Stimulated activated CD4-positive, alpha-beta T cell treated with anti-CD3 and anti-CD28 coated beads, Interleukin-1b, Interleukin-23, amount 100 ng/mL, for 24 hours (primary cell): ENCODE data around the gene CGREF1.
A peak's percentile ranks its signal among the peaks of the same experiment; 100 is the strongest.

ENCODE experiments used
- DNase-seq, 4 experiments: peaks; one replicate each; pipeline ENCODE4 v3.0.0-alpha.2; 2020; ENCODE audit warnings: low read depth in 4 of 4, low spot score in 1 of 4

The CGREF1 gene

DNA sequence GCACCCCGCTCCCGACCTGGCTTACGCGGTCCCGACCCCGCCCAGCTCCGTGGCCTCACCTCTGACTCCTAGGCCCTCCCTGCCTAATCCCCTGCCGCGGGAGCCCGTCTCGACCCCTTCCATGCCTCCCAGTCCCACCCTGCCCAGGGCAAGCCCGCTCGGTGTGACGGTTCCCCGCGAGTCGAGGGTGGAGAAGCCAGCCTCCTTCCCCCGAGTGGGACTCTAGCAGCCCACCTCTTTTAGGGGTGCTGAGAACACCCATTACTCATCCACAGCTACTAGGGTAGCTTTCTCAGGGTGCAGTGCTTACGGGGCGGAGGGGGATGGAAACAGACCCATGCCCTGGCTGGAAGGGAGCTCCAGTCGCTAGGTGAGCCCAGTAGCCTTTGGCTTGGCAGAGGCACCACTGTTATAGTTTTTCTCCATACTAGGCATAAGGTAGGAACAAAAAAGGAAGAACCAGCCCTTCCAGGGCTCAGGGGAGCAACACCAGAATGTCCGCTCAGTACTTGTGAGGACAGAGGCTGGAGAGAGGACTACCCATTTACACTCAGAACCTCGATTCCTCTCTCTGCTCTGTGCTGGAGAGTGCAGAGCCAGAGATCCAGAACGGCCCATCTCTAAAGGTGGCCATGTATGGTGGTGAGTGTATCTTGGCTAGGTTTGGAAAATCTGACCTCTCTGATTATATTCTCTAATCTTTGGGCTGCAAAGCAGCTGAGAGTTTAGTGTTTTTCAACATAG, 66.9 kb downstream of the CGREF1 start:
- DNase-seq: peak in 1 of 4 experiments; percentile 21

- DNase-seq: peak; percentile 86 to 93 (median 90)
Observed at GRCh38 chr2:27050996-27051901, 67.7 kb downstream of the CGREF1 start, which contains the start of gene AGBL5. Gene AGBL5, plus strand, starts transcription at chr2:27051668. Its CDS starts 1,291 bp downstream, at chr2:27052959.
